Nephron (organoid): ENCODE measurements around the gene LRSAM1.
A peak's percentile ranks its signal among the peaks of the same experiment; 100 is the strongest.

Experiments
- H3K27ac Mint-ChIP-seq, 3 experiments: 2 replicates each; pipeline ENCODE4 v1.8.0; 2020; ENCODE audit warnings: mixed read lengths in 3 of 3, mild to moderate bottlenecking in 2 of 3, moderate library complexity in 1 of 3
- H3K27me3 Mint-ChIP-seq: 2 replicates; pipeline ENCODE4 v1.8.0; 2021; ENCODE audit warnings: low read depth, mild to moderate bottlenecking, moderate library complexity, mixed read lengths
- H3K36me3 Mint-ChIP-seq: 2 replicates; pipeline ENCODE4 v1.8.0; 2020; ENCODE audit warnings: low read depth, mixed read lengths
- H3K4me1 Mint-ChIP-seq: 2 replicates; pipeline ENCODE4 v1.8.0; 2020; ENCODE audit warnings: mixed read lengths
- H3K4me3 Mint-ChIP-seq, 3 experiments: 2 replicates each; pipeline ENCODE4 v1.8.0; 2020; ENCODE audit warnings: mild to moderate bottlenecking in 3 of 3, mixed read lengths in 3 of 3, moderate library complexity in 2 of 3
- H3K9me3 Mint-ChIP-seq: 2 replicates; pipeline ENCODE4 v1.8.0; 2020; ENCODE audit warnings: mixed read lengths
- CTCF ChIP-seq, 3 experiments: fragments of 200-600 bp; sonication (generic); IDR thresholded peaks; one replicate each; pipeline ENCODE4 v1.5.0; 2021; ENCODE audit warnings: antibody characterized with exemption in 3 of 3; ENCODE audit not compliant: unreplicated experiment in 3 of 3

Gene LRSAM1

GRCh38 chr9:127502706-127503378 lies 51.5 kb downstream of the LRSAM1 start:
- Mint-ChIP-seq H3K9me3 (no peaks in the 10 kb centered on the region), H3K27ac (no peak overlapping the region), H3K36me3 (peaks cover 4% of the 10 kb centered on the region), H3K4me1 (no peaks in the 10 kb centered on the region), H3K4me3 (no peak overlapping the region), H3K27me3 (no peaks in the 10 kb centered on the region)
- no peak for TF ChIP-seq CTCF (IDR thresholded peaks at IDR 0.05; ENCODE audit: unreplicated experiment in 3 of 3)

- H3K36me3 Mint-ChIP-seq = peaks cover 5% of the 10 kb centered on the region
- H3K4me3 Mint-ChIP-seq = no peak overlapping the region
- no peaks in the 10 kb centered on the region for H3K27me3 Mint-ChIP-seq
- no peak overlapping the region for H3K27ac Mint-ChIP-seq
- H3K4me1 Mint-ChIP-seq = no peaks in the 10 kb centered on the region
- no peaks in the 10 kb centered on the region for H3K9me3 Mint-ChIP-seq
- no peak for TF ChIP-seq CTCF (IDR thresholded peaks at IDR 0.05; ENCODE audit: unreplicated experiment in 3 of 3)
These were observed 52.1 kb downstream of the LRSAM1 start for GRCh38 chr9:127503379-127503921.

GRCh38 chr9:127503947-127504886 lies 52.9 kb downstream of the LRSAM1 start:
- H3K9me3 Mint-ChIP-seq = no peaks in the 10 kb centered on the region
- TF ChIP-seq CTCF (IDR thresholded peaks at IDR 0.05; ENCODE audit: unreplicated experiment in 3 of 3) = peak; percentile 70 to 76 (median 71)
- no peak overlapping the region for H3K27ac Mint-ChIP-seq
- no peaks in the 10 kb centered on the region for H3K4me1 Mint-ChIP-seq
- H3K36me3 Mint-ChIP-seq = peaks cover 8% of the 10 kb centered on the region
- H3K27me3 Mint-ChIP-seq = no peaks in the 10 kb centered on the region
- no peak overlapping the region for H3K4me3 Mint-ChIP-seq

- Mint-ChIP-seq H3K4me3 (no peak overlapping the region), H3K36me3 (peaks cover 8% of the 10 kb centered on the region), H3K9me3 (no peaks in the 10 kb centered on the region), H3K27me3 (no peaks in the 10 kb centered on the region), H3K27ac (no peak overlapping the region), H3K4me1 (no peaks in the 10 kb centered on the region)
- no peak for TF ChIP-seq CTCF (IDR thresholded peaks at IDR 0.05; ENCODE audit: unreplicated experiment in 3 of 3)
These were observed 53.6 kb downstream of the LRSAM1 start for GRCh38 chr9:127504887-127505251.

GRCh38 chr9:127505396-127506116 lies 54.2 kb downstream of the LRSAM1 start:
- Mint-ChIP-seq H3K36me3 (peaks cover 8% of the 10 kb centered on the region), H3K4me1 (no peaks in the 10 kb centered on the region), H3K27ac (no peak overlapping the region), H3K9me3 (no peaks in the 10 kb centered on the region), H3K27me3 (no peaks in the 10 kb centered on the region), H3K4me3 (no peak overlapping the region)
- TF ChIP-seq CTCF (IDR thresholded peaks at IDR 0.05; ENCODE audit: unreplicated experiment in 3 of 3) = peak; percentile 39 to 55 (median 49)
